ENCODE measurements around the gene BSG.
A peak's percentile ranks its signal among the peaks of the same experiment; 100 is the strongest.

The BSG gene

GRCh38 chr19:533364-534058 is 38.9 kb upstream of the BSG start:
- H3K4me3 ChIP-seq (ENCODE audit: low read length), result peak overlapping the region; percentile 88
- no peak overlapping the region for H3K27ac ChIP-seq (ENCODE audit: low read length)

GRCh38 chr19:534088-534487 is 38.3 kb upstream of the BSG start:
- H3K36me3 ChIP-seq (ENCODE audit: insufficient read depth, low read depth, low read length), result peaks cover 26% of the 10 kb centered on the region
- H3K4me1 ChIP-seq (ENCODE audit: insufficient read depth, low read length), result no peaks in the 10 kb centered on the region
- H3K9me3 ChIP-seq (ENCODE audit: insufficient read depth, low read depth, low read length), result no peaks in the 10 kb centered on the region
- H3K27ac ChIP-seq (ENCODE audit: low read length), result no peak overlapping the region
- H3K27me3 ChIP-seq (ENCODE audit: insufficient read depth, low read length), result no peaks in the 10 kb centered on the region
- peak overlapping the region; percentile 87; the same call in 1 of the 2 replicates for H3K9ac ChIP-seq (ENCODE audit: low read depth, low read length)
- H3K4me3 ChIP-seq (ENCODE audit: low read length), result no peak overlapping the region

More at GRCh38 chr19:533364-534058, 38.9 kb upstream of the BSG start:
- Histone ChIP-seq H3K9ac (ENCODE audit: low read depth, low read length) (peak overlapping the region; percentile 87), H3K27me3 (ENCODE audit: insufficient read depth, low read length) (no peaks in the 10 kb centered on the region), H3K36me3 (ENCODE audit: insufficient read depth, low read depth, low read length) (peaks cover 26% of the 10 kb centered on the region), H3K9me3 (ENCODE audit: insufficient read depth, low read depth, low read length) (no peaks in the 10 kb centered on the region), H3K4me1 (ENCODE audit: insufficient read depth, low read length) (no peaks in the 10 kb centered on the region)

GRCh38 chr19:535017-535835 is 37.2 kb upstream of the BSG start:
- Histone ChIP-seq H3K9me3 (ENCODE audit: insufficient read depth, low read depth, low read length) (no peaks in the 10 kb centered on the region), H3K27me3 (ENCODE audit: insufficient read depth, low read length) (no peaks in the 10 kb centered on the region), H3K4me3 (ENCODE audit: low read length) (no peak overlapping the region), H3K36me3 (ENCODE audit: insufficient read depth, low read depth, low read length) (peaks cover 26% of the 10 kb centered on the region), H3K27ac (ENCODE audit: low read length) (no peak overlapping the region), H3K9ac (ENCODE audit: low read depth, low read length) (no peak overlapping the region), H3K4me1 (ENCODE audit: insufficient read depth, low read length) (no peaks in the 10 kb centered on the region)

- H3K36me3 ChIP-seq (ENCODE audit: insufficient read depth, low read depth, low read length), result peaks cover 28% of the 10 kb centered on the region
Measured at GRCh38 chr19:536031-536880, 36.1 kb upstream of the BSG start.

GRCh38 chr19:536881-537404 is 35.5 kb upstream of the BSG start:
- Histone ChIP-seq H3K36me3 (ENCODE audit: insufficient read depth, low read depth, low read length) (peaks cover 33% of the 10 kb centered on the region), H3K27me3 (ENCODE audit: insufficient read depth, low read length) (no peaks in the 10 kb centered on the region), H3K27ac (ENCODE audit: low read length) (no peak overlapping the region), H3K4me3 (ENCODE audit: low read length) (no peak overlapping the region), H3K9ac (ENCODE audit: low read depth, low read length) (no peak overlapping the region), H3K4me1 (ENCODE audit: insufficient read depth, low read length) (no peaks in the 10 kb centered on the region), H3K9me3 (ENCODE audit: insufficient read depth, low read depth, low read length) (no peaks in the 10 kb centered on the region)

More at GRCh38 chr19:536031-536880, 36.1 kb upstream of the BSG start:
- Histone ChIP-seq H3K4me3 (ENCODE audit: low read length) (no peak overlapping the region), H3K27me3 (ENCODE audit: insufficient read depth, low read length) (no peaks in the 10 kb centered on the region), H3K27ac (ENCODE audit: low read length) (no peak overlapping the region), H3K4me1 (ENCODE audit: insufficient read depth, low read length) (no peaks in the 10 kb centered on the region), H3K9me3 (ENCODE audit: insufficient read depth, low read depth, low read length) (no peaks in the 10 kb centered on the region), H3K9ac (ENCODE audit: low read depth, low read length) (no peak overlapping the region)

GRCh38 chr19:538641-539428 is 33.6 kb upstream of the BSG start:
- Histone ChIP-seq H3K27ac (ENCODE audit: low read length) (no peak overlapping the region), H3K9me3 (ENCODE audit: insufficient read depth, low read depth, low read length) (no peaks in the 10 kb centered on the region), H3K4me3 (ENCODE audit: low read length) (no peak overlapping the region), H3K27me3 (ENCODE audit: insufficient read depth, low read length) (no peaks in the 10 kb centered on the region), H3K9ac (ENCODE audit: low read depth, low read length) (no peak overlapping the region), H3K4me1 (ENCODE audit: insufficient read depth, low read length) (no peaks in the 10 kb centered on the region), H3K36me3 (ENCODE audit: insufficient read depth, low read depth, low read length) (peaks cover 39% of the 10 kb centered on the region)

- Histone ChIP-seq H3K27me3 (ENCODE audit: insufficient read depth, low read length) (no peaks in the 10 kb centered on the region), H3K36me3 (ENCODE audit: insufficient read depth, low read depth, low read length) (peaks cover 39% of the 10 kb centered on the region), H3K4me3 (ENCODE audit: low read length) (no peak overlapping the region), H3K27ac (ENCODE audit: low read length) (no peak overlapping the region), H3K9me3 (ENCODE audit: insufficient read depth, low read depth, low read length) (no peaks in the 10 kb centered on the region), H3K4me1 (ENCODE audit: insufficient read depth, low read length) (no peaks in the 10 kb centered on the region), H3K9ac (ENCODE audit: low read depth, low read length) (no peak overlapping the region)
Measured at GRCh38 chr19:539429-540030, 32.9 kb upstream of the BSG start.

GRCh38 chr19:540867-541637 is 31.3 kb upstream of the BSG start:
- Histone ChIP-seq H3K4me1 (ENCODE audit: insufficient read depth, low read length) (no peaks in the 10 kb centered on the region), H3K27me3 (ENCODE audit: insufficient read depth, low read length) (no peaks in the 10 kb centered on the region), H3K27ac (ENCODE audit: low read length) (no peak overlapping the region), H3K36me3 (ENCODE audit: insufficient read depth, low read depth, low read length) (peaks cover 32% of the 10 kb centered on the region), H3K9ac (ENCODE audit: low read depth, low read length) (no peak overlapping the region), H3K9me3 (ENCODE audit: insufficient read depth, low read depth, low read length) (no peaks in the 10 kb centered on the region), H3K4me3 (ENCODE audit: low read length) (no peak overlapping the region)

- Histone ChIP-seq H3K9ac (ENCODE audit: low read depth, low read length) (no peak overlapping the region), H3K9me3 (ENCODE audit: insufficient read depth, low read depth, low read length) (no peaks in the 10 kb centered on the region), H3K4me1 (ENCODE audit: insufficient read depth, low read length) (no peaks in the 10 kb centered on the region), H3K36me3 (ENCODE audit: insufficient read depth, low read depth, low read length) (peaks cover 26% of the 10 kb centered on the region), H3K27me3 (ENCODE audit: insufficient read depth, low read length) (no peaks in the 10 kb centered on the region), H3K27ac (ENCODE audit: low read length) (no peak overlapping the region), H3K4me3 (ENCODE audit: low read length) (no peak overlapping the region)
Measured at GRCh38 chr19:541699-542098, 30.7 kb upstream of the BSG start.

GRCh38 chr19:542173-542866 is 30.1 kb upstream of the BSG start:
- Histone ChIP-seq H3K27ac (ENCODE audit: low read length) (no peak overlapping the region), H3K9me3 (ENCODE audit: insufficient read depth, low read depth, low read length) (no peaks in the 10 kb centered on the region), H3K9ac (ENCODE audit: low read depth, low read length) (no peak overlapping the region), H3K4me3 (ENCODE audit: low read length) (no peak overlapping the region), H3K27me3 (ENCODE audit: insufficient read depth, low read length) (no peaks in the 10 kb centered on the region), H3K4me1 (ENCODE audit: insufficient read depth, low read length) (no peaks in the 10 kb centered on the region), H3K36me3 (ENCODE audit: insufficient read depth, low read depth, low read length) (peaks cover 21% of the 10 kb centered on the region)
